NCI-H524 (cell line): ENCODE results near the gene FADS1.

Source experiments
- DNase-seq, 2 experiments: peaks; one replicate each; lab custom pipeline; 2025; lab: John Stamatoyannopoulos, UW

The FADS1 gene

GRCh38 chr11:61826930-61827570 lies 10.2 kb upstream of the FADS1 start:
- DNase-seq = peak; percentile 32 to 50

- DNase-seq = no peak
Observed at GRCh38 chr11:61820174-61820573, 3.4 kb upstream of the FADS1 start.

- no peak for DNase-seq
Observed at GRCh38 chr11:61817471-61818202, 834 bp upstream of the FADS1 start.

GRCh38 chr11:61815790-61816735 lies 740 bp downstream of the FADS1 start:
- peak; percentile 59 to 69 for DNase-seq

- peak; percentile 62 to 87 for DNase-seq
Observed at GRCh38 chr11:61814958-61815789, 1.6 kb downstream of the FADS1 start.

GRCh38 chr11:61814247-61814957 lies 2.4 kb downstream of the FADS1 start:
- peak in 1 of 2 experiments; percentile 29 for DNase-seq

- DNase-seq = no peak
Observed at GRCh38 chr11:61812736-61813411, 3.9 kb downstream of the FADS1 start.

GRCh38 chr11:61811831-61812230 lies 5.0 kb downstream of the FADS1 start:
- no peak for DNase-seq

- no peak for DNase-seq
Observed at GRCh38 chr11:61810671-61811175, 6.1 kb downstream of the FADS1 start.

GRCh38 chr11:61806785-61807184 lies 10.0 kb downstream of the FADS1 start:
- no peak for DNase-seq

- DNase-seq = no peak
Observed at GRCh38 chr11:61805146-61805545, 11.7 kb downstream of the FADS1 start.

GRCh38 chr11:61803889-61804647 lies 12.7 kb downstream of the FADS1 start:
- no peak for DNase-seq

- DNase-seq = no peak
Observed at GRCh38 chr11:61802605-61803004, 14.2 kb downstream of the FADS1 start.

GRCh38 chr11:61800331-61801281 lies 16.2 kb downstream of the FADS1 start:
- no peak for DNase-seq

- DNase-seq = no peak
Observed at GRCh38 chr11:61799665-61800284, 17.0 kb downstream of the FADS1 start.

GRCh38 chr11:61797263-61797944 lies 19.4 kb downstream of the FADS1 start:
- DNase-seq = peak; percentile 26 to 70

- DNase-seq = no peak
Observed at GRCh38 chr11:61795876-61796526, 20.8 kb downstream of the FADS1 start.
